Stomach (tissue), 4 donors: ENCODE results near the gene PNPLA6.

ENCODE experiments used
- CTCF ChIP-seq, 7 experiments: fragments of 450-650 bp in 4 of 7; fragments of 200-600 bp in 3 of 7; sonication (generic) in 3 of 7; IDR thresholded peaks; one replicate each; pipeline ENCODE4 v1.5.1; 2016 to 2019; ENCODE audit warnings: antibody characterized with exemption in 7 of 7, control low read depth in 2 of 7, mild to moderate bottlenecking in 1 of 7
- POLR2AphosphoS5 ChIP-seq, 3 donors: sonication (generic); formaldehyde crosslinking; IDR thresholded peaks; one replicate each; pipeline ENCODE4 v1.6.1; 2016; ENCODE audit warnings: antibody characterized with exemption in 3 of 3

GRCh38 chr19:7519361-7520130 lies 16.0 kb upstream of the PNPLA6 start:
- TF ChIP-seq CTCF (IDR thresholded peaks at IDR 0.05) (no peak), POLR2AphosphoS5 (IDR thresholded peaks at IDR 0.05) (no peak)
